Endothelial cell of umbilical vein (primary cell): ENCODE data around the gene OCA2. TPM values are rescaled to one million over a fixed set of nuclear protein-coding genes. Genes with fewer than 3 reads are reported as not detected.

Experiments
- BruUV-seq: library from RNA; stranded (reverse); fragments of 400-500 nt; replicated peaks from 2 replicates; lab custom pipeline; 2021; lab: Mats Ljungman, UMichigan
- CTCF ChIA-PET: fragments of 300-600, 350-600 bp; sonication (Branson Sonifier 250); formaldehyde crosslinking; loops from one replicate; lab custom pipeline; 2021; ENCODE audit warnings: antibody characterized with exemption, inconsistent platforms; lab: Charles Lee
- POLR2A ChIA-PET: fragments of 300-600, 350-600 bp; sonication (Branson Sonifier 250); formaldehyde crosslinking; loops from one replicate; lab custom pipeline; 2021; ENCODE audit warnings: antibody characterized with exemption, inconsistent platforms; lab: Charles Lee
- DNase-seq: peaks from one replicate; pipeline ENCODE4 v3.0.0-alpha.2; 2011; ENCODE audit warnings: low read depth, low spot score
- FAIRE-seq: peaks from 2 replicates; lab custom pipeline; 2011; peaks lifted over from hg19 to GRCh38; lab: Jason Lieb, UNC
- H2AFZ ChIP-seq: 2 replicates; pipeline ENCODE4 v1.6.0; 2012; ENCODE audit warnings: low read depth, low read length, control low read depth, inconsistent platforms
- H3K27ac ChIP-seq: 2 replicates; pipeline ENCODE4 v1.5.1; 2011; ENCODE audit warnings: low read depth, mild to moderate bottlenecking, control low read depth, low read length, moderate library complexity; ENCODE audit not compliant: insufficient read depth
- H3K27me3 ChIP-seq, 2 experiments: 2 replicates each; pipeline versions ENCODE4 v1.6.0 to v1.6.1; 2011; ENCODE audit warnings: low read length in 2 of 2, mixed read lengths in 1 of 2; ENCODE audit not compliant: control insufficient read depth in 2 of 2, insufficient read depth in 2 of 2
- H3K36me3 ChIP-seq, 2 experiments: 2 replicates in 1 of 2; 3 replicates in 1 of 2; pipeline ENCODE4 v1.5.1; 2011; ENCODE audit warnings: low read length in 2 of 2, mild to moderate bottlenecking in 1 of 2, moderate library complexity in 1 of 2; ENCODE audit not compliant: control insufficient read depth in 2 of 2, insufficient read depth in 2 of 2; ENCODE audit errors: extremely low read depth in 1 of 2
- H3K4me1 ChIP-seq: 3 replicates; pipeline ENCODE4 v1.5.1; 2011; ENCODE audit warnings: mild to moderate bottlenecking, low read length; ENCODE audit not compliant: control insufficient read depth, insufficient read depth; ENCODE audit errors: extremely low read depth
- H3K4me2 ChIP-seq: 2 replicates; pipeline ENCODE4 v1.6.1; 2011; ENCODE audit warnings: low read length, control low read depth, mixed read lengths; ENCODE audit not compliant: insufficient read depth
- H3K4me3 ChIP-seq, 3 experiments: fragments of 200-600 bp in 1 of 3; sonication (generic), shearing (Covaris generic) in 1 of 3; replicated peaks in 1 of 3; 2 replicates each; pipeline ENCODE4 v1.5.1; 2011 to 2016; ENCODE audit warnings: control low read depth in 3 of 3, low read length in 3 of 3, mild to moderate bottlenecking in 2 of 3, inconsistent platforms in 1 of 3, low read depth in 1 of 3, moderate library complexity in 1 of 3; ENCODE audit not compliant: insufficient read depth in 1 of 3
- H3K79me2 ChIP-seq: 2 replicates; pipeline ENCODE4 v1.6.0; 2012; ENCODE audit warnings: low read length, inconsistent platforms; ENCODE audit not compliant: control insufficient read depth, insufficient read depth
- H3K9ac ChIP-seq: replicated peaks from 2 replicates; pipeline ENCODE3; 2011; ENCODE audit warnings: low read length, control low read depth; ENCODE audit not compliant: insufficient read depth; ENCODE audit errors: extremely low read depth
- H3K9me1 ChIP-seq: replicated peaks from 3 replicates; pipeline ENCODE4 v1.6.0; 2011; ENCODE audit warnings: mild to moderate bottlenecking, low read length; ENCODE audit not compliant: control insufficient read depth, insufficient read depth; ENCODE audit errors: extremely low read depth
- H3K9me3 ChIP-seq: replicated peaks from 2 replicates; pipeline ENCODE4 v1.5.1; 2012; ENCODE audit warnings: low read length, inconsistent platforms; ENCODE audit not compliant: control insufficient read depth, insufficient read depth
- H4K20me1 ChIP-seq: replicated peaks from 2 replicates; pipeline ENCODE3; 2011; ENCODE audit warnings: mild to moderate bottlenecking, low read length; ENCODE audit not compliant: control insufficient read depth, insufficient read depth; ENCODE audit errors: extremely low read depth
- CTCF ChIP-seq, 2 donors: IDR thresholded peaks; 1 replicate in 1 of 2; 2 replicates in 1 of 2; pipeline ENCODE4 v1.5.1; 2011; ENCODE audit warnings: low read length in 2 of 2, mild to moderate bottlenecking in 2 of 2, moderate library complexity in 2 of 2, control low read depth in 1 of 2, inconsistent platforms in 1 of 2, low read depth in 1 of 2; ENCODE audit not compliant: insufficient read depth in 1 of 2; ENCODE audit errors: extremely low read depth in 1 of 2
- EZH2 ChIP-seq: IDR thresholded peaks from 2 replicates; pipeline ENCODE4 v1.6.1; 2012; ENCODE audit warnings: borderline replicate concordance, low read depth, mild to moderate bottlenecking, moderate library complexity, low read length, inconsistent platforms; ENCODE audit not compliant: severe bottlenecking
- FOS ChIP-seq: IDR thresholded peaks from 2 replicates; pipeline ENCODE4 v1.6.1; 2011; ENCODE audit warnings: mild to moderate bottlenecking, low read length, moderate library complexity, borderline replicate concordance; ENCODE audit not compliant: insufficient read depth
- GATA2 ChIP-seq: IDR thresholded peaks from 2 replicates; pipeline ENCODE4 v1.7.0; 2011; ENCODE audit warnings: low read depth, mild to moderate bottlenecking, moderate library complexity, mixed read lengths, low read length; ENCODE audit not compliant: insufficient read length, insufficient read depth
- JUN ChIP-seq: IDR thresholded peaks from 2 replicates; pipeline ENCODE4 v1.6.1; 2011; ENCODE audit warnings: borderline replicate concordance, low read depth; ENCODE audit not compliant: insufficient read length, insufficient read depth
- MYC ChIP-seq: IDR thresholded peaks from one replicate; pipeline ENCODE4 v1.6.1; 2011; ENCODE audit warnings: mild to moderate bottlenecking, low read depth, low read length
- POLR2A ChIP-seq: IDR thresholded peaks from 2 replicates; pipeline ENCODE4 v1.6.1; 2012; ENCODE audit warnings: low read depth, mild to moderate bottlenecking, control low read depth, low read length
- POLR2AphosphoS5 ChIP-seq: IDR thresholded peaks from 2 replicates; pipeline ENCODE4 v1.6.1; 2012; ENCODE audit warnings: low read depth, mild to moderate bottlenecking, control low read depth, low read length, moderate library complexity; ENCODE audit not compliant: insufficient read depth
- dilution Hi-C: fragments of 300-500 bp; cut with MboI; formaldehyde crosslinking; loops from one replicate; pipeline ENCODE4 v1.15.0; 2019; ENCODE audit warnings: low sequenced_read_pairs; ENCODE audit not compliant: extremely low pct_ligation_motif_present
- intact Hi-C: fragments of 100-400 bp; cut with micrococcal nuclease; formaldehyde crosslinking; loops from one replicate; pipeline ENCODE4 v1.10.0; 2022
- polyA plus RNA-seq, 4 experiments: library from polyadenylated mRNA; depleted of rRNA in 3 of 4; stranded (reverse) in 3 of 4; unstranded in 1 of 4; fragments of >200 nt; gene quantifications; 2 replicates each; pipeline versions ENCODE4 v1.2.1 to v1.2.3, GENCODE V29; 2011 to 2012; ENCODE audit warnings: missing spikeins in 1 of 4
- total RNA-seq: library from RNA; stranded (reverse); gene quantifications from 2 replicates; pipeline ENCODE4 v1.2.3, GENCODE V29; 2021
- TF ChIP-seq, protein P1 (sequence below): IDR thresholded peaks from 2 replicates; pipeline ENCODE4 v1.6.1; 2011; ENCODE audit not compliant: insufficient read depth, insufficient read length

The OCA2 gene
- total and polyA plus RNA-seq, 2 donors (not counting 3 experiments of a cell fraction or from before 2014, with no cell fraction given): not detected

- Histone ChIP-seq H3K79me2 (no peaks in the 10 kb centered on the region), H3K9me1 (no peaks in the 10 kb centered on the region), H3K27ac (no peak overlapping the region), H3K9ac (no peak overlapping the region), H2AFZ (no peak overlapping the region), H3K4me1 (no peaks in the 10 kb centered on the region), H3K27me3 (no peaks in the 10 kb centered on the region), H3K36me3 (peaks cover 9 to 57% of the 10 kb centered on the region in 2 experiments), H3K9me3 (no peaks in the 10 kb centered on the region), H3K4me2 (no peak overlapping the region), H4K20me1 (no peaks in the 10 kb centered on the region), H3K4me3 (no peak overlapping the region)
- TF ChIP-seq GATA2: no peak
- TF ChIP-seq POLR2AphosphoS5: no peak
- FAIRE-seq: no peak
- no TSS peak for BruUV-seq
- no peak for DNase-seq
- CTCF ChIA-PET: interaction anchor here (3.2 kb wide), 1 partner anchor 13 kb away, joined by 24 read pairs; no protein-coding TSS in a partner anchor
- intact Hi-C loops: no loop called here
- POLR2A ChIA-PET: no interaction called here
- dilution Hi-C loops: no loop called here
Observed at GRCh38 chr15:28113394-28114113, 14.4 kb upstream of the OCA2 start.

DNA sequence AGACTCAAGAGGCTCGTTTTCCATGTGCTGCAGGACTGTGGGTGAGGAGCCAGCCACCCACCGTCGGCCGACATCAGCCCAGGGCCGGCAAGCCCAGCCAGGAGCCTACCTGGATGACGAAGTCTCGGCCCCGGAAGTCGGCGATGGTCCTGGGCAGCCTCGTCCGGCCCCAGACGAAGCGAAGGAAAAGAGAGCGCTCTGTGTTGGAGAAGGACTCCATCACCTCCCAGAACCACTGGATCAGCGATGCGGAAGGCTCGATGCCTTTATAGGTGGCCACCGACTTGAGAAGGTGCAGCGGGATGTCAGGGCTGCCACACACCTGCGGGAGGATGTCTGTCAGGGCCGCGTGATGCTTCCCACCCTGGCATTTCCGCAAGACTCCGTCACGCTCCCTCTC lies 13.8 kb upstream of the OCA2 start:
- intact Hi-C loops: no loop called here
- BruUV-seq: no TSS peak
- no peak for FAIRE-seq

More for the DNA sequence above, 13.8 kb upstream of the OCA2 start:
- DNase-seq: no peak
- CTCF ChIA-PET: interaction anchor here (3.2 kb wide), 1 partner anchor 13 kb away, joined by 24 read pairs; no protein-coding TSS in a partner anchor
- no peaks in the 10 kb centered on the region for H4K20me1 ChIP-seq
- dilution Hi-C loops: no loop called here
- no peaks in the 10 kb centered on the region for H3K9me3 ChIP-seq
- POLR2A ChIA-PET: no interaction called here
- no peak overlapping the region for H2AFZ ChIP-seq
- no peaks in the 10 kb centered on the region for H3K27me3 ChIP-seq
- H3K4me3 ChIP-seq: no peak overlapping the region
- peaks cover 9 to 56% of the 10 kb centered on the region in 2 experiments for H3K36me3 ChIP-seq
- no peaks in the 10 kb centered on the region for H3K79me2 ChIP-seq
- no peak for TF ChIP-seq POLR2AphosphoS5
- no peak for TF ChIP-seq FOS
- TF ChIP-seq GATA2: no peak
- TF ChIP-seq EZH2: no peak
- no peak for TF ChIP-seq JUN
- TF ChIP-seq POLR2A: no peak
- TF ChIP-seq MYC: no peak
- TF ChIP-seq, protein P1, sequence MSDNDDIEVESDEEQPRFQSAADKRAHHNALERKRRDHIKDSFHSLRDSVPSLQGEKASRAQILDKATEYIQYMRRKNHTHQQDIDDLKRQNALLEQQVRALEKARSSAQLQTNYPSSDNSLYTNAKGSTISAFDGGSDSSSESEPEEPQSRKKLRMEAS: no peak
- TF ChIP-seq CTCF (IDR thresholded peaks at IDR 0.05; ENCODE audit: extremely low read depth in 1 of 2, insufficient read depth in 1 of 2, low read depth in 1 of 2, low read length in 2 of 2): no peak
- no peak overlapping the region for H3K27ac ChIP-seq
- H3K9me1 ChIP-seq: no peaks in the 10 kb centered on the region
- H3K9ac ChIP-seq: no peak overlapping the region
- H3K4me2 ChIP-seq: no peak overlapping the region
- H3K4me1 ChIP-seq: no peaks in the 10 kb centered on the region
